HepG2 (cell line): ENCODE data around the gene MLYCD. TPM values are rescaled to one million over a fixed set of nuclear protein-coding genes. Genes with fewer than 3 reads are reported as not detected.

Experiments
- ATAC-seq: fragments of 200-7000 bp; cut with Tn5 transposase; 3 replicates; pipeline ENCODE4 v1.9.1; 2020; ENCODE audit warnings: mild to moderate bottlenecking, moderate library complexity
- BruUV-seq: library from RNA; stranded (reverse); fragments of 400-500 nt; replicated peaks from 2 replicates; lab custom pipeline; 2021; lab: Mats Ljungman, UMichigan
- CTCF ChIA-PET: fragments of 300-600 bp; formaldehyde crosslinking; extraction: SDS; loops from one replicate; lab custom pipeline; 2021; ENCODE audit warnings: low total read pairs, inconsistent platforms, low intra/inter-chr PET ratio; lab: Yijun Ruan, JAX
- POLR2A ChIA-PET: fragments of 350-600 bp; sonication (Branson Sonifier 250); formaldehyde crosslinking; loops from one replicate; lab custom pipeline; 2020; ENCODE audit warnings: antibody characterized with exemption, inconsistent platforms; lab: Yijun Ruan, JAX
- DNase-seq: peaks from one replicate; pipeline ENCODE4 v3.0.0-alpha.2; 2015; ENCODE audit warnings: low spot score
- FAIRE-seq: peaks from 3 replicates; lab custom pipeline; 2011; peaks lifted over from hg19 to GRCh38; lab: Jason Lieb, UNC
- H2AFZ ChIP-seq: one replicate; pipeline ENCODE4 v1.6.1; 2011; ENCODE audit warnings: low read length, inconsistent platforms
- H3K27ac ChIP-seq: fragments of 300-600 bp; 3 replicates; pipeline ENCODE4 v1.8.0; 2011; ENCODE audit warnings: mixed run types, mild to moderate bottlenecking, mixed read lengths, low read length, inconsistent platforms; ENCODE audit not compliant: insufficient read depth; ENCODE audit errors: extremely low read length
- H3K27me3 ChIP-seq, 2 experiments: fragments of 200-600 bp in 1 of 2; 2 replicates in 1 of 2; 3 replicates in 1 of 2; pipeline versions ENCODE4 v1.6.0 to v1.8.0; 2011; ENCODE audit warnings: low read length in 2 of 2, mild to moderate bottlenecking in 2 of 2, moderate library complexity in 2 of 2, inconsistent platforms in 1 of 2; ENCODE audit not compliant: insufficient read depth in 2 of 2, control insufficient read depth in 1 of 2
- H3K36me3 ChIP-seq, 2 experiments: fragments of 200-600 bp in 1 of 2; replicated peaks in 1 of 2; 2 replicates in 1 of 2; 3 replicates in 1 of 2; pipeline versions ENCODE4 v1.5.1 to v1.8.0; 2011; ENCODE audit warnings: low read length in 2 of 2, inconsistent platforms in 1 of 2; ENCODE audit not compliant: insufficient read depth in 2 of 2, control insufficient read depth in 1 of 2
- H3K4me1 ChIP-seq: 2 replicates; pipeline ENCODE4 v1.5.1; 2012; ENCODE audit warnings: low read length, inconsistent platforms; ENCODE audit not compliant: insufficient read depth
- H3K4me2 ChIP-seq: 2 replicates; pipeline ENCODE4 v1.6.0; 2011; ENCODE audit warnings: low read depth, low read length, inconsistent platforms
- H3K4me3 ChIP-seq, 3 experiments: fragments of 200-600 bp in 1 of 3; sonication (generic), shearing (Covaris generic) in 1 of 3; replicated peaks in 1 of 3; 2 replicates each; pipeline ENCODE4 v1.5.1; 2011 to 2016; ENCODE audit warnings: low read length in 3 of 3, inconsistent platforms in 2 of 3, low read depth in 2 of 3, mild to moderate bottlenecking in 2 of 3, control low read depth in 1 of 3, mixed read lengths in 1 of 3; ENCODE audit not compliant: insufficient read depth in 1 of 3
- H3K79me2 ChIP-seq: one replicate; pipeline ENCODE4 v1.6.1; 2011; ENCODE audit warnings: low read length, inconsistent platforms; ENCODE audit not compliant: insufficient read depth
- H3K9ac ChIP-seq: 2 replicates; pipeline ENCODE4 v1.6.0; 2011; ENCODE audit warnings: mild to moderate bottlenecking, low read depth, low read length, inconsistent platforms; ENCODE audit not compliant: insufficient read depth
- H3K9me3 ChIP-seq: 2 replicates; pipeline ENCODE4 v1.5.1; 2012; ENCODE audit warnings: mild to moderate bottlenecking, low read length
- H4K20me1 ChIP-seq: 2 replicates; pipeline ENCODE4 v1.6.0; 2011; ENCODE audit warnings: inconsistent platforms, mild to moderate bottlenecking, low read length, moderate library complexity; ENCODE audit not compliant: insufficient read depth
- ARID4A ChIP-seq: sonication (generic); formaldehyde crosslinking; IDR thresholded peaks from 2 replicates; pipeline ENCODE4 v1.5.0; 2020; ENCODE audit warnings: mild to moderate bottlenecking, missing genetic modification reagents, borderline replicate concordance
- ATF3 ChIP-seq: sonication (generic); formaldehyde crosslinking; IDR thresholded peaks from 2 replicates; pipeline ENCODE4 v1.4.0; 2020; ENCODE audit warnings: missing genetic modification reagents
- FOXA1 ChIP-seq, 2 experiments: fragments of 450-650 bp in 1 of 2; sonication (generic) in 1 of 2; formaldehyde crosslinking in 1 of 2; IDR thresholded peaks; 2 replicates each; pipeline versions ENCODE4 v1.4.0 to v1.6.1; 2016 to 2020; ENCODE audit warnings: missing genetic modification reagents in 1 of 2
- GRHL1 ChIP-seq: sonication (generic); formaldehyde crosslinking; conservative IDR thresholded peaks from 2 replicates; pipeline ENCODE4 v1.8.0; 2022; ENCODE audit warnings: missing genetic modification reagents
- MTF1 ChIP-seq: sonication (generic); formaldehyde crosslinking; IDR thresholded peaks from 2 replicates; pipeline ENCODE4 v1.5.0; 2020; ENCODE audit warnings: missing genetic modification reagents
- NRL ChIP-seq: sonication (generic); formaldehyde crosslinking; IDR thresholded peaks from 2 replicates; pipeline ENCODE4 v1.5.0; 2020; ENCODE audit warnings: missing genetic modification reagents, mild to moderate bottlenecking, moderate library complexity, borderline replicate concordance
- PCBP2 ChIP-seq: fragments of 200-400 bp; formaldehyde crosslinking; optimal IDR thresholded peaks from 2 replicates; pipeline ENCODE3; 2018; ENCODE audit warnings: low read length, low read depth; ENCODE audit not compliant: poor library complexity, severe bottlenecking
- ZHX2 ChIP-seq, 2 experiments: sonication (generic) in 1 of 2; formaldehyde crosslinking in 1 of 2; IDR thresholded peaks; 2 replicates each; pipeline versions ENCODE4 v1.6.1 to v1.9.0; 2014 to 2022; ENCODE audit warnings: antibody characterized with exemption in 1 of 2, borderline replicate concordance in 1 of 2, inconsistent platforms in 1 of 2, low read depth in 1 of 2, missing genetic modification reagents in 1 of 2
- WGBS: methylation state at CpG from one replicate; pipeline ENCODE4 v1.1.6; 2017; ENCODE audit warnings: low lambda C conversion rate; 5-methylcytosine and 5-hydroxymethylcytosine counted together
- in situ Hi-C: cut with HindIII; loops from 2 replicates; pipeline ENCODE4 v1.10.0; 2017; ENCODE audit warnings: low pct_unique_long_range_greater_than_20kb; ENCODE audit not compliant: extremely low pct_ligation_motif_present
- intact Hi-C: fragments of 100-400 bp; cut with micrococcal nuclease; formaldehyde crosslinking; loops from one replicate; pipeline ENCODE4 v1.10.0; 2022; ENCODE audit not compliant: unreplicated experiment
- polyA plus RNA-seq, 8 experiments: library from polyadenylated mRNA; depleted of rRNA in 3 of 8; stranded (reverse) in 7 of 8; unstranded in 1 of 8; fragments of >200 nt; fragmentation: Illumina TruSeq in 4 of 8; extraction: Trizol in 4 of 8; gene quantifications; 2 replicates each; pipeline versions ENCODE4 v1.2.1 to v1.2.3, GENCODE V29; 2011 to 2016; ENCODE audit warnings: low read depth in 4 of 8, missing spikeins in 1 of 8, mixed read lengths in 1 of 8; ENCODE audit not compliant: insufficient read depth in 1 of 8
- total RNA-seq, 5 experiments: library from RNA; depleted of rRNA; stranded (reverse); fragments of >200 nt; fragmentation: Illumina TruSeq; extraction: Trizol; gene quantifications; 2 replicates each; pipeline ENCODE4 v1.2.3, GENCODE V29; 2016; ENCODE audit warnings: low read depth in 1 of 5

The MLYCD gene
- total and polyA plus RNA-seq, 2 of the 13 experiments (the other 11 are each of a cell fraction or from before 2014, with no cell fraction given) = 1.8 to 4.0 TPM

- TF ChIP-seq NRL (CRISPR knock-in tag) = no peak
- no peak for TF ChIP-seq FOXA1 (IDR thresholded peaks at IDR 0.05)
- no peak for TF ChIP-seq FOXA1 (CRISPR knock-in tag; IDR thresholded peaks at IDR 0.05)
- TF ChIP-seq MTF1 (CRISPR knock-in tag) = no peak
- peak; percentile 28 for TF ChIP-seq PCBP2
- TF ChIP-seq, all 625 proteins: peak for 5
These were observed 52.6 kb downstream of the MLYCD start (continued) for GRCh38 chr16:83951544-83951943.

- peak overlapping the region; percentile 94 for H3K27ac ChIP-seq
- in situ Hi-C loops = loop anchor here (25.0 kb wide), 1 partner anchor 235 kb away; the partner anchor contains the start of genes ADAD2 and TAF1C
- H3K79me2 ChIP-seq = peaks cover 24% of the 10 kb centered on the region
- H2AFZ ChIP-seq = no peak overlapping the region
- ChIA-PET POLR2A (interaction anchor here (0.6 to 3.4 kb wide), 11 partner anchors 10 to 290 kb away, joined by 3 to 58 read pairs (median 9); partner anchors contain the start of genes MBTPS1 and MLYCD), CTCF (interaction anchor here (5.5 kb wide), 1 partner anchor 25 kb away, joined by 31 read pairs; no protein-coding TSS in a partner anchor)
- peaks cover 12 to 25% of the 10 kb centered on the region in 2 experiments; a peak in 4 of 5 replicates for H3K36me3 ChIP-seq
- H3K4me3 ChIP-seq = peak overlapping the region; percentile 80 to 90 (median 83); a peak in 5 of 6 replicates
- intact Hi-C loops = loop anchor here (2.0 to 10.0 kb wide), 3 partner anchors 54 to 225 kb away; partner anchors contain the start of gene MLYCD
- peak overlapping the region; percentile 87 for H3K9ac ChIP-seq
- H4K20me1 ChIP-seq = peaks cover 34% of the 10 kb centered on the region
- TSS peak; percentile 88 for BruUV-seq
- FAIRE-seq = no peak
- no peaks in the 10 kb centered on the region for H3K9me3 ChIP-seq
- H3K4me1 ChIP-seq = peaks cover 80% of the 10 kb centered on the region
- H3K27me3 ChIP-seq = no peaks in the 10 kb centered on the region; a peak in 1 of 5 replicates
- 9% methylated on average over 8 of the region's 8 CpGs for WGBS
- peak; percentile 10 for ATAC-seq
- no peak for DNase-seq
- peak overlapping the region; percentile 97 for H3K4me2 ChIP-seq
- no peak for TF ChIP-seq ZHX2 (IDR thresholded peaks at IDR 0.05; ENCODE audit: low read depth)
- no peak for TF ChIP-seq ZHX2 (CRISPR knock-in tag; IDR thresholded peaks at IDR 0.05; ENCODE audit: borderline replicate concordance)
- TF ChIP-seq ATF3 (CRISPR knock-in tag) = no peak
- no peak for TF ChIP-seq ARID4A (CRISPR knock-in tag)
- TF ChIP-seq GRHL1 (CRISPR knock-in tag) = no peak
These were observed 53.6 kb downstream of the MLYCD start for GRCh38 chr16:83952587-83952939.
